PC-9 (cell line): ENCODE data around the gene BMPR1B. TPM values are rescaled to one million over a fixed set of nuclear protein-coding genes. Genes with fewer than 3 reads are reported as not detected.

Experiments
- BruUV-seq: library from RNA; stranded (reverse); fragments of 400-500 nt; replicated peaks from 2 replicates; lab custom pipeline; 2021; lab: Mats Ljungman, UMichigan
- CTCF ChIA-PET: fragments of 300-600 bp; sonication (Branson Sonifier 250); formaldehyde crosslinking; loops from one replicate; lab custom pipeline; 2022; ENCODE audit warnings: antibody characterized with exemption; lab: Charles Lee
- POLR2A ChIA-PET: fragments of 300-600 bp; sonication (Branson Sonifier 250); formaldehyde crosslinking; loops from one replicate; lab custom pipeline; 2022; ENCODE audit warnings: antibody characterized with exemption; ENCODE audit not compliant: unreplicated experiment; lab: Charles Lee
- DNase-seq, 2 experiments: peaks; one replicate each; pipeline versions ENCODE4 v3.0.0 to v3.0.0-alpha.2; 2015 to 2022; ENCODE audit warnings: mixed read lengths in 1 of 2
- H2AFZ ChIP-seq: fragments of 200-600 bp; sonication (generic); 2 replicates; pipeline ENCODE4 v1.8.1; 2017; ENCODE audit warnings: antibody characterized with exemption
- H3F3A ChIP-seq: fragments of 200-600 bp; sonication (generic); 2 replicates; pipeline ENCODE4 v1.8.1; 2017; ENCODE audit warnings: antibody characterized with exemption, mild to moderate bottlenecking, low read depth; ENCODE audit not compliant: insufficient read depth
- H3K27ac ChIP-seq: fragments of 200-600 bp; sonication (generic); 2 replicates; pipeline ENCODE4 v1.6.1; 2016; ENCODE audit warnings: mixed run types
- H3K27me3 ChIP-seq: fragments of 200-600 bp; sonication (generic); 2 replicates; pipeline ENCODE4 v1.6.1; 2016; ENCODE audit warnings: low read depth, mixed run types; ENCODE audit not compliant: insufficient read depth
- H3K36me3 ChIP-seq: fragments of 200-600 bp; sonication (generic); 2 replicates; pipeline ENCODE4 v1.6.1; 2016; ENCODE audit warnings: low read depth, mixed run types
- H3K4me1 ChIP-seq: fragments of 200-600 bp; sonication (generic); replicated peaks from 2 replicates; pipeline ENCODE4 v1.6.1; 2016; ENCODE audit warnings: mixed run types; ENCODE audit not compliant: insufficient read depth
- H3K4me2 ChIP-seq: fragments of 200-600 bp; sonication (generic); 2 replicates; pipeline ENCODE4 v1.6.1; 2017; ENCODE audit warnings: mixed run types
- H3K4me3 ChIP-seq: fragments of 200-600 bp; sonication (generic); 2 replicates; pipeline ENCODE4 v1.6.1; 2016; ENCODE audit warnings: mixed run types
- H3K79me2 ChIP-seq: fragments of 200-600 bp; sonication (generic); 2 replicates; pipeline ENCODE4 v1.6.1; 2017; ENCODE audit warnings: low read depth, mixed run types
- H3K9me2 ChIP-seq: fragments of 200-600 bp; sonication (generic); 2 replicates; pipeline ENCODE4 v1.8.1; 2017; ENCODE audit warnings: mild to moderate bottlenecking; ENCODE audit not compliant: insufficient read depth
- H3K9me3 ChIP-seq: fragments of 200-600 bp; sonication (generic); 2 replicates; pipeline ENCODE4 v1.8.1; 2016; ENCODE audit warnings: low read depth; ENCODE audit not compliant: insufficient read depth
- H4K20me1 ChIP-seq: fragments of 200-600 bp; sonication (generic); 2 replicates; pipeline ENCODE4 v1.8.1; 2017; ENCODE audit not compliant: insufficient read depth
- EZH2 ChIP-seq: fragments of 200-600 bp; sonication (generic); IDR thresholded peaks from 2 replicates; pipeline ENCODE4 v1.8.0; 2017; ENCODE audit warnings: antibody characterized with exemption, low read depth
- intact Hi-C: fragments of 100-400 bp; cut with micrococcal nuclease; formaldehyde crosslinking; loops from one replicate; pipeline ENCODE4 v1.10.0; 2022; ENCODE audit not compliant: unreplicated experiment
- total RNA-seq: library from RNA; stranded (reverse); gene quantifications from 2 replicates; pipeline ENCODE4 v1.2.3, GENCODE V29; 2021
- TF ChIP-seq, protein P1 (sequence below): fragments of 200-600 bp; sonication (generic); conservative IDR thresholded peaks from 2 replicates; pipeline ENCODE4 v1.6.1; 2017; ENCODE audit warnings: mixed run types, antibody characterized with exemption, mild to moderate bottlenecking, moderate library complexity

BMPR1B gene
- total RNA-seq, 1 experiment from 2014 or later: 1.1 TPM

DNA sequence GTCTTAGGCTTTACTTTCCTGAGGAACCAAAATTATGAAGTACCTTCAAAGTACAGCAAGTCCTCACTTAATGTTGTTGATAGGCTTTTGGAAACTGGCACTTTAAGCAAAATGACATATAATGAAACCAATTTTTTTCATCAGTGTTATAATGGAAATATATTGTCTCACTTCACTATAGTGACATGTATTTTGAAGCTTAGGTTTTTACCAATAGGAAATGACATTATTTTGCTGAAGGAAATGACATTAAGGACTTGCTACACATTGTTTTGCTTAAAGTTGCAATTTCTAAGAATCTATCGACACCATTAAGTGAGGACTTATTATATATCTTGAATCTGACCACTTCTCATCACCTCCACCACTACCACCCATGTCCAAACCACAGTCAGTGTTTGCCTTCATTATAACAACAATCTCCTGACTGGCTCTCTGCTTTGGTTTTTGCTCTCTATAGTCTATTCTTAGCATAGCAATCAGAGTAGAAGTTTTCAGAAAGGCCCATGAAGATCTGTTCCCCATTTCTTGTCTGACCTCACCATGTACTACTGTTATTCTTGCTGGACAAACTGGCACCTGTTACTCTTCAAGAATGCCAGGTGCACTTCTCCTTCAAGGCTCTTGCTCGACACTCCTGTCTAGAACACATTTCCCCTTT is 311.2 kb downstream of the BMPR1B start:
- BruUV-seq: no TSS peak
- H3K9me3 ChIP-seq: no peaks in the 10 kb centered on the region
- no peaks in the 10 kb centered on the region for H3K9me2 ChIP-seq
- no peak overlapping the region for H2AFZ ChIP-seq
- TF ChIP-seq, protein P1, sequence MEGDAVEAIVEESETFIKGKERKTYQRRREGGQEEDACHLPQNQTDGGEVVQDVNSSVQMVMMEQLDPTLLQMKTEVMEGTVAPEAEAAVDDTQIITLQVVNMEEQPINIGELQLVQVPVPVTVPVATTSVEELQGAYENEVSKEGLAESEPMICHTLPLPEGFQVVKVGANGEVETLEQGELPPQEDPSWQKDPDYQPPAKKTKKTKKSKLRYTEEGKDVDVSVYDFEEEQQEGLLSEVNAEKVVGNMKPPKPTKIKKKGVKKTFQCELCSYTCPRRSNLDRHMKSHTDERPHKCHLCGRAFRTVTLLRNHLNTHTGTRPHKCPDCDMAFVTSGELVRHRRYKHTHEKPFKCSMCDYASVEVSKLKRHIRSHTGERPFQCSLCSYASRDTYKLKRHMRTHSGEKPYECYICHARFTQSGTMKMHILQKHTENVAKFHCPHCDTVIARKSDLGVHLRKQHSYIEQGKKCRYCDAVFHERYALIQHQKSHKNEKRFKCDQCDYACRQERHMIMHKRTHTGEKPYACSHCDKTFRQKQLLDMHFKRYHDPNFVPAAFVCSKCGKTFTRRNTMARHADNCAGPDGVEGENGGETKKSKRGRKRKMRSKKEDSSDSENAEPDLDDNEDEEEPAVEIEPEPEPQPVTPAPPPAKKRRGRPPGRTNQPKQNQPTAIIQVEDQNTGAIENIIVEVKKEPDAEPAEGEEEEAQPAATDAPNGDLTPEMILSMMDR: no peak
- no peak for TF ChIP-seq EZH2
- H3K4me2 ChIP-seq: no peak overlapping the region
- ChIA-PET POLR2A (no interaction called here), CTCF (no interaction called here)
- no peak overlapping the region for H3K27ac ChIP-seq
- intact Hi-C loops: no loop called here
- no peaks in the 10 kb centered on the region for H3K4me1 ChIP-seq
- H3F3A ChIP-seq: no peaks in the 10 kb centered on the region
- H3K36me3 ChIP-seq: no peaks in the 10 kb centered on the region
- H3K4me3 ChIP-seq: no peak overlapping the region
- no peak for DNase-seq
- no peaks in the 10 kb centered on the region for H3K27me3 ChIP-seq
- H3K79me2 ChIP-seq: no peaks in the 10 kb centered on the region
- no peaks in the 10 kb centered on the region for H4K20me1 ChIP-seq

DNA sequence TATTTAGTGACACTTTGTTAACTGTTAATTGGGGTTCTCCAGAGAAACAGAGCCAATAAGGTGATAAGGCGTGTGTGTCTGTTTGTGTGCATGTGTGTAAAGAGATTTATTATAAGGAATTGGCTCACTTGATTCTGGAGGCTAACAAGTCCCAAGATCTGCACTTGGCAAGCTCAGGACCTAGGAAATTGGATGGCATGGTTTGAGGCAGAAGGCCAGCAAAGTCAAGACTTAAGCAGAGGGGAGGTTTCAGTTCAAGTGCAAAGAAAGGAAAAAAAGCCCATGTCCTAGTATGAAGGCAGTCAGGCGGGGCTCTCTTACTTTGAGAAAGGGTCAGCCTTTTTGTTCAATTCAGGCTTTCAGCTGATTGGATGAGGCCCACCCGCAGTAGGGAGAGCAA is 314.1 kb downstream of the BMPR1B start:
- BruUV-seq: no TSS peak
- no peaks in the 10 kb centered on the region for H3K79me2 ChIP-seq
- CTCF ChIA-PET: no interaction called here
- DNase-seq: no peak
- H3K27ac ChIP-seq: no peak overlapping the region
- no peaks in the 10 kb centered on the region for H3F3A ChIP-seq
- no peak overlapping the region for H2AFZ ChIP-seq
- H3K4me3 ChIP-seq: no peak overlapping the region
- no peaks in the 10 kb centered on the region for H3K36me3 ChIP-seq
- no peak for TF ChIP-seq EZH2
- TF ChIP-seq, protein P1: no peak
- H4K20me1 ChIP-seq: no peaks in the 10 kb centered on the region
- H3K4me2 ChIP-seq: no peak overlapping the region
- no peaks in the 10 kb centered on the region for H3K9me2 ChIP-seq
- no peaks in the 10 kb centered on the region for H3K9me3 ChIP-seq
- no peaks in the 10 kb centered on the region for H3K27me3 ChIP-seq
- no peaks in the 10 kb centered on the region for H3K4me1 ChIP-seq
- intact Hi-C loops: no loop called here
- POLR2A ChIA-PET: no interaction called here

DNA sequence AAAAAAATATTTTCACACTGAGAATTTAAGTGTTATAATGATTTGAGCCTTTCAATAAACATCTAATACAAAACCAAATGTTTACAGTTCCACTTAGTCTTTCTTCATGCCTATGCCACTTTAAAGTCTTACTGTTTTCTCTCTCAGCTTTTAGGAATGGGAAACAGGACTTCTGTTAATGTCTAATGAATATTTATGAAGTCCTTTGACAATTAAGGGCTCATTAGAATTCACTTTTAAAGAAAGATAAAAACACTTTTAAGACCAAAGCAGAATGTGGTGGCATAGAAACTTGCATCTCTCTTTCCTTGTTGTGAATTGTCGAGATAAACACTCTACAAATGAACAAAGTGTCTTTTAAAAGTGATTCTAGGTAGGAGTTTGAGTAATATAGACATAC is 315.9 kb downstream of the BMPR1B start:
- Histone ChIP-seq H4K20me1 (no peaks in the 10 kb centered on the region), H3K4me1 (no peaks in the 10 kb centered on the region), H3K4me2 (no peak overlapping the region), H3K4me3 (no peak overlapping the region), H3K27ac (no peak overlapping the region), H3K36me3 (no peaks in the 10 kb centered on the region), H3K27me3 (no peaks in the 10 kb centered on the region), H2AFZ (no peak overlapping the region), H3K9me3 (no peaks in the 10 kb centered on the region), H3K79me2 (no peaks in the 10 kb centered on the region), H3K9me2 (no peaks in the 10 kb centered on the region), H3F3A (no peaks in the 10 kb centered on the region)
- POLR2A ChIA-PET: no interaction called here
- no peak for DNase-seq
- TF ChIP-seq, protein P1: no peak
- no peak for TF ChIP-seq EZH2
- intact Hi-C loops: no loop called here
- CTCF ChIA-PET: no interaction called here
- BruUV-seq: no TSS peak
